ENCODE results near the gene PRC1. TPM values are rescaled to one million over a fixed set of nuclear protein-coding genes. Genes with fewer than 3 reads are reported as not detected.

The PRC1 gene
- total and polyA plus RNA-seq, 2 of the 13 experiments (the other 11 are each of a cell fraction or from before 2014, with no cell fraction given): 137 to 162 TPM

GRCh38 chr15:90994417-90995311, at the start of gene PRC1 (continued):
- TF ChIP-seq, protein P1, sequence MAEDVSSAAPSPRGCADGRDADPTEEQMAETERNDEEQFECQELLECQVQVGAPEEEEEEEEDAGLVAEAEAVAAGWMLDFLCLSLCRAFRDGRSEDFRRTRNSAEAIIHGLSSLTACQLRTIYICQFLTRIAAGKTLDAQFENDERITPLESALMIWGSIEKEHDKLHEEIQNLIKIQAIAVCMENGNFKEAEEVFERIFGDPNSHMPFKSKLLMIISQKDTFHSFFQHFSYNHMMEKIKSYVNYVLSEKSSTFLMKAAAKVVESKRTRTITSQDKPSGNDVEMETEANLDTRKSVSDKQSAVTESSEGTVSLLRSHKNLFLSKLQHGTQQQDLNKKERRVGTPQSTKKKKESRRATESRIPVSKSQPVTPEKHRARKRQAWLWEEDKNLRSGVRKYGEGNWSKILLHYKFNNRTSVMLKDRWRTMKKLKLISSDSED (CRISPR knock-in tag; IDR thresholded peaks at IDR 0.05): no peak
- TF ChIP-seq, protein P2, sequence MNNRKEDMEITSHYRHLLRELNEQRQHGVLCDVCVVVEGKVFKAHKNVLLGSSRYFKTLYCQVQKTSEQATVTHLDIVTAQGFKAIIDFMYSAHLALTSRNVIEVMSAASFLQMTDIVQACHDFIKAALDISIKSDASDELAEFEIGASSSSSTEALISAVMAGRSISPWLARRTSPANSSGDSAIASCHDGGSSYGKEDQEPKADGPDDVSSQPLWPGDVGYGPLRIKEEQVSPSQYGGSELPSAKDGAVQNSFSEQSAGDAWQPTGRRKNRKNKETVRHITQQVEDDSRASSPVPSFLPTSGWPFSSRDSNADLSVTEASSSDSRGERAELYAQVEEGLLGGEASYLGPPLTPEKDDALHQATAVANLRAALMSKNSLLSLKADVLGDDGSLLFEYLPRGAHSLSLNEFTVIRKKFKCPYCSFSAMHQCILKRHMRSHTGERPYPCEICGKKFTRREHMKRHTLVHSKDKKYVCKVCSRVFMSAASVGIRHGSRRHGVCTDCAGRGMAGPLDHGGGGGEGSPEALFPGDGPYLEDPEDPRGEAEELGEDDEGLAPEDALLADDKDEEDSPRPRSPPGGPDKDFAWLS (CRISPR knock-in tag; IDR thresholded peaks at IDR 0.05; ENCODE audit: borderline replicate concordance): no peak
- TF ChIP-seq NKX3-1 (CRISPR knock-in tag; IDR thresholded peaks at IDR 0.05): peak; percentile 77; the same call in 1 of the 2 replicates
- TF ChIP-seq, protein P3, sequence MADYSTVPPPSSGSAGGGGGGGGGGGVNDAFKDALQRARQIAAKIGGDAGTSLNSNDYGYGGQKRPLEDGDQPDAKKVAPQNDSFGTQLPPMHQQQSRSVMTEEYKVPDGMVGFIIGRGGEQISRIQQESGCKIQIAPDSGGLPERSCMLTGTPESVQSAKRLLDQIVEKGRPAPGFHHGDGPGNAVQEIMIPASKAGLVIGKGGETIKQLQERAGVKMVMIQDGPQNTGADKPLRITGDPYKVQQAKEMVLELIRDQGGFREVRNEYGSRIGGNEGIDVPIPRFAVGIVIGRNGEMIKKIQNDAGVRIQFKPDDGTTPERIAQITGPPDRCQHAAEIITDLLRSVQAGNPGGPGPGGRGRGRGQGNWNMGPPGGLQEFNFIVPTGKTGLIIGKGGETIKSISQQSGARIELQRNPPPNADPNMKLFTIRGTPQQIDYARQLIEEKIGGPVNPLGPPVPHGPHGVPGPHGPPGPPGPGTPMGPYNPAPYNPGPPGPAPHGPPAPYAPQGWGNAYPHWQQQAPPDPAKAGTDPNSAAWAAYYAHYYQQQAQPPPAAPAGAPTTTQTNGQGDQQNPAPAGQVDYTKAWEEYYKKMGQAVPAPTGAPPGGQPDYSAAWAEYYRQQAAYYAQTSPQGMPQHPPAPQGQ (CRISPR knock-in tag; IDR thresholded peaks at IDR 0.05; ENCODE audit: borderline replicate concordance): no peak
- TF ChIP-seq, protein P4, sequence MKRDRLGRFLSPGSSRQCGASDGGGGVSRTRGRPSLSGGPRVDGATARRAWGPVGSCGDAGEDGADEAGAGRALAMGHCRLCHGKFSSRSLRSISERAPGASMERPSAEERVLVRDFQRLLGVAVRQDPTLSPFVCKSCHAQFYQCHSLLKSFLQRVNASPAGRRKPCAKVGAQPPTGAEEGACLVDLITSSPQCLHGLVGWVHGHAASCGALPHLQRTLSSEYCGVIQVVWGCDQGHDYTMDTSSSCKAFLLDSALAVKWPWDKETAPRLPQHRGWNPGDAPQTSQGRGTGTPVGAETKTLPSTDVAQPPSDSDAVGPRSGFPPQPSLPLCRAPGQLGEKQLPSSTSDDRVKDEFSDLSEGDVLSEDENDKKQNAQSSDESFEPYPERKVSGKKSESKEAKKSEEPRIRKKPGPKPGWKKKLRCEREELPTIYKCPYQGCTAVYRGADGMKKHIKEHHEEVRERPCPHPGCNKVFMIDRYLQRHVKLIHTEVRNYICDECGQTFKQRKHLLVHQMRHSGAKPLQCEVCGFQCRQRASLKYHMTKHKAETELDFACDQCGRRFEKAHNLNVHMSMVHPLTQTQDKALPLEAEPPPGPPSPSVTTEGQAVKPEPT (CRISPR knock-in tag; IDR thresholded peaks at IDR 0.05; ENCODE audit: low read depth): no peak
- no peak; the same call in 1 of the 2 replicates for TF ChIP-seq ZNF451 (CRISPR knock-in tag; IDR thresholded peaks at IDR 0.05)
- TF ChIP-seq TBL1XR1 (IDR thresholded peaks at IDR 0.05; ENCODE audit: borderline replicate concordance, low read length, partially characterized antibody): no peak
- no peak for TF ChIP-seq ZNF703 (CRISPR knock-in tag; IDR thresholded peaks at IDR 0.05; ENCODE audit: borderline replicate concordance)
- peak; percentile 72; the same call in 1 of the 2 replicates for TF ChIP-seq ZNF280B (CRISPR knock-in tag; IDR thresholded peaks at IDR 0.05; ENCODE audit: borderline replicate concordance)
- no peak for TF ChIP-seq CBX2 (IDR thresholded peaks at IDR 0.05; ENCODE audit: low read depth, low read length)
- no peak for TF ChIP-seq CBX2 (CRISPR knock-in tag; IDR thresholded peaks at IDR 0.05; ENCODE audit: low read depth)
- TF ChIP-seq EZH2 (conservative IDR thresholded peaks at IDR 0.05; ENCODE audit: low read depth, low read length): no peak
- TF ChIP-seq ARNT2 (CRISPR knock-in tag; IDR thresholded peaks at IDR 0.05; ENCODE audit: low read depth): peak; percentile 91
- TF ChIP-seq NFIC (IDR thresholded peaks at IDR 0.05; ENCODE audit: low read length): 0 out of 2 replicates have a peak, but pooled peaks have one; percentile 23
- TF ChIP-seq KDM6A (CRISPR knock-in tag; IDR thresholded peaks at IDR 0.05; ENCODE audit: low read depth): no peak
- TF ChIP-seq ZFYVE20 (CRISPR knock-in tag; IDR thresholded peaks at IDR 0.05; ENCODE audit: borderline replicate concordance, low read depth): no peak
- TF ChIP-seq HNF1B (CRISPR knock-in tag; IDR thresholded peaks at IDR 0.05): peak; percentile 89

Measured in HepG2 (cell line).